Measurements from ENCODE around the gene USP2. TPM values are rescaled to one million over a fixed set of nuclear protein-coding genes. Genes with fewer than 3 reads are reported as not detected.
"Not testable (repeated sequence)": the region's sequence is repeated elsewhere in the genome, so short reads cannot be mapped to it uniquely, and the experiment has no call there.

USP2 gene
- total and polyA plus RNA-seq, 4 experiments from 2014 or later: 0.17 to 0.22 (median 0.21) TPM; not detected in 1

GRCh38 chr11:119410501-119410900 is 29.0 kb upstream of the USP2 start:
- H3K4me3 Mint-ChIP-seq: no peak overlapping the region
- H3K27me3 ChIP-seq (ENCODE audit: insufficient read depth, low read length): no peaks in the 10 kb centered on the region
- H3K27ac Mint-ChIP-seq: no peak overlapping the region
- no peak overlapping the region for H3K27ac ChIP-seq (ENCODE audit: low read depth, low read length)
- peaks cover 0 to 7% (median 3%) of the 10 kb centered on the region in 8 donors for H3K9me3 Mint-ChIP-seq
- intact Hi-C loops (cut with micrococcal nuclease): no loop called here
- peaks cover 0 to 3% of the 10 kb centered on the region in 2 donors for H3K27me3 Mint-ChIP-seq
- no peaks in the 10 kb centered on the region for H3K4me1 ChIP-seq (ENCODE audit: insufficient read depth, low read length)
- no peaks in the 10 kb centered on the region for H3K9me3 ChIP-seq (ENCODE audit: control insufficient read depth in 1 of 2, low read length in 2 of 2)
- H3K36me3 ChIP-seq (ENCODE audit: insufficient read depth, low read length): no peaks in the 10 kb centered on the region
- no peak for DNase-seq
- H3K36me3 Mint-ChIP-seq: no peaks in the 10 kb centered on the region
- H3K4me1 Mint-ChIP-seq: no peaks in the 10 kb centered on the region
- ChIA-PET CTCF (ENCODE audit: partially characterized antibody) (interaction anchor here (1.4 kb wide), 1 partner anchor 54 kb away, joined by 4 read pairs; no protein-coding TSS in a partner anchor), POLR2A (ENCODE audit: partially characterized antibody) (no interaction called here)
- no peak overlapping the region for H3K4me3 ChIP-seq (ENCODE audit: low read length in 2 of 2)

- H3K27me3 ChIP-seq (ENCODE audit: insufficient read depth, low read length): no peaks in the 10 kb centered on the region
- ChIA-PET CTCF (ENCODE audit: partially characterized antibody) (interaction anchor here (1.4 kb wide), 1 partner anchor 54 kb away, joined by 4 read pairs; no protein-coding TSS in a partner anchor), POLR2A (ENCODE audit: partially characterized antibody) (no interaction called here)
- no peaks in the 10 kb centered on the region for H3K36me3 Mint-ChIP-seq
- H3K4me3 ChIP-seq (ENCODE audit: low read length in 2 of 2): no peak overlapping the region
- no peak overlapping the region for H3K27ac Mint-ChIP-seq
- peaks cover 0 to 7% (median 3%) of the 10 kb centered on the region in 8 donors for H3K9me3 Mint-ChIP-seq
- no peak for DNase-seq
- no peaks in the 10 kb centered on the region for H3K9me3 ChIP-seq (ENCODE audit: control insufficient read depth in 1 of 2, low read length in 2 of 2)
- no peaks in the 10 kb centered on the region for H3K36me3 ChIP-seq (ENCODE audit: insufficient read depth, low read length)
- H3K4me1 ChIP-seq (ENCODE audit: insufficient read depth, low read length): no peaks in the 10 kb centered on the region
- H3K4me1 Mint-ChIP-seq: no peaks in the 10 kb centered on the region
- intact Hi-C loops (cut with micrococcal nuclease): no loop called here
- H3K27me3 Mint-ChIP-seq: peaks cover 0 to 3% of the 10 kb centered on the region in 2 donors
- no peak overlapping the region for H3K27ac ChIP-seq (ENCODE audit: low read depth, low read length)
- no peak overlapping the region for H3K4me3 Mint-ChIP-seq
Observed at GRCh38 chr11:119409731-119410130, 28.2 kb upstream of the USP2 start.

GRCh38 chr11:119406005-119406404 is 24.5 kb upstream of the USP2 start:
- no peaks in the 10 kb centered on the region for H3K27me3 ChIP-seq (ENCODE audit: insufficient read depth, low read length)
- ChIA-PET POLR2A (ENCODE audit: partially characterized antibody) (no interaction called here), CTCF (ENCODE audit: partially characterized antibody) (no interaction called here)
- Mint-ChIP-seq H3K27me3 (peaks cover 4 to 7% of the 10 kb centered on the region in 2 donors), H3K4me1 (no peaks in the 10 kb centered on the region), H3K9me3 (peaks cover 0 to 13% (median 5%) of the 10 kb centered on the region in 8 donors), H3K4me3 (no peak overlapping the region), H3K27ac (no peak overlapping the region), H3K36me3 (no peaks in the 10 kb centered on the region)
- H3K36me3 ChIP-seq (ENCODE audit: insufficient read depth, low read length): no peaks in the 10 kb centered on the region
- no peaks in the 10 kb centered on the region for H3K4me1 ChIP-seq (ENCODE audit: insufficient read depth, low read length)
- intact Hi-C loops (cut with micrococcal nuclease): no loop called here
- H3K9me3 ChIP-seq (ENCODE audit: control insufficient read depth in 1 of 2, low read length in 2 of 2): peaks cover 0 to 4% of the 10 kb centered on the region in 2 donors
- no peak for DNase-seq
- H3K4me3 ChIP-seq (ENCODE audit: low read length in 2 of 2): no peak overlapping the region
- H3K27ac ChIP-seq (ENCODE audit: low read depth, low read length): no peak overlapping the region

- H3K4me1 ChIP-seq (ENCODE audit: insufficient read depth, low read length); intact Hi-C loops (cut with micrococcal nuclease); H3K36me3 Mint-ChIP-seq; H3K27ac ChIP-seq (ENCODE audit: low read depth, low read length); H3K27me3 ChIP-seq (ENCODE audit: insufficient read depth, low read length); H3K4me3 Mint-ChIP-seq; CTCF ChIA-PET (ENCODE audit: partially characterized antibody); DNase-seq; H3K9me3 ChIP-seq (ENCODE audit: control insufficient read depth in 1 of 2, low read length in 2 of 2); H3K27me3 Mint-ChIP-seq; H3K36me3 ChIP-seq (ENCODE audit: insufficient read depth, low read length); POLR2A ChIA-PET (ENCODE audit: partially characterized antibody); H3K27ac Mint-ChIP-seq; H3K4me3 ChIP-seq (ENCODE audit: low read length in 2 of 2); H3K4me1 Mint-ChIP-seq: not testable (repeated sequence)
- peaks cover 0 to 19% (median 11%) of the 10 kb centered on the region in 8 donors for H3K9me3 Mint-ChIP-seq
Observed at GRCh38 chr11:119405448-119405847, 24.0 kb upstream of the USP2 start.

GRCh38 chr11:119404872-119405271 is 23.4 kb upstream of the USP2 start:
- no peak for DNase-seq
- ChIA-PET POLR2A (ENCODE audit: partially characterized antibody) (no interaction called here), CTCF (ENCODE audit: partially characterized antibody) (no interaction called here)
- Histone ChIP-seq H3K4me1 (ENCODE audit: insufficient read depth, low read length) (no peaks in the 10 kb centered on the region), H3K4me3 (ENCODE audit: low read length in 2 of 2) (no peak overlapping the region), H3K27me3 (ENCODE audit: insufficient read depth, low read length) (no peaks in the 10 kb centered on the region), H3K36me3 (ENCODE audit: insufficient read depth, low read length) (no peaks in the 10 kb centered on the region), H3K27ac (ENCODE audit: low read depth, low read length) (no peak overlapping the region), H3K9me3 (ENCODE audit: control insufficient read depth in 1 of 2, low read length in 2 of 2) (peaks cover 0 to 7% of the 10 kb centered on the region in 2 donors)
- H3K36me3 Mint-ChIP-seq: peaks cover 0 to 1% of the 10 kb centered on the region in 2 donors
- H3K9me3 Mint-ChIP-seq: peaks cover 0 to 25% (median 15%) of the 10 kb centered on the region in 8 donors
- no peak overlapping the region for H3K4me3 Mint-ChIP-seq
- no peaks in the 10 kb centered on the region for H3K4me1 Mint-ChIP-seq
- peaks cover 6 to 11% of the 10 kb centered on the region in 2 donors for H3K27me3 Mint-ChIP-seq
- intact Hi-C loops (cut with micrococcal nuclease): no loop called here
- no peak overlapping the region for H3K27ac Mint-ChIP-seq

- DNase-seq: no peak
- Histone ChIP-seq H3K27ac (ENCODE audit: low read depth, low read length) (no peak overlapping the region), H3K4me1 (ENCODE audit: insufficient read depth, low read length) (no peaks in the 10 kb centered on the region), H3K9me3 (ENCODE audit: control insufficient read depth in 1 of 2, low read length in 2 of 2) (peaks cover 0 to 7% of the 10 kb centered on the region in 2 donors), H3K36me3 (ENCODE audit: insufficient read depth, low read length) (no peaks in the 10 kb centered on the region), H3K4me3 (ENCODE audit: low read length in 2 of 2) (no peak overlapping the region), H3K27me3 (ENCODE audit: insufficient read depth, low read length) (no peaks in the 10 kb centered on the region)
- intact Hi-C loops (cut with micrococcal nuclease): no loop called here
- ChIA-PET POLR2A (ENCODE audit: partially characterized antibody) (no interaction called here), CTCF (ENCODE audit: partially characterized antibody) (interaction anchor here (0.7 kb wide), 1 partner anchor 65 kb away, joined by 3 read pairs; no protein-coding TSS in a partner anchor)
- Mint-ChIP-seq H3K27me3 (peaks cover 7 to 20% of the 10 kb centered on the region in 2 donors), H3K4me1 (no peaks in the 10 kb centered on the region), H3K36me3 (peaks cover 1 to 2% of the 10 kb centered on the region in 2 donors), H3K27ac (no peak overlapping the region), H3K9me3 (peaks cover 2 to 42% (median 31%) of the 10 kb centered on the region in 8 donors), H3K4me3 (no peak overlapping the region)
Observed at GRCh38 chr11:119403021-119403420, 21.5 kb upstream of the USP2 start.

GRCh38 chr11:119402470-119402869 is 21.0 kb upstream of the USP2 start:
- ChIA-PET POLR2A (ENCODE audit: partially characterized antibody) (no interaction called here), CTCF (ENCODE audit: partially characterized antibody) (no interaction called here)
- intact Hi-C loops (cut with micrococcal nuclease): no loop called here

More at GRCh38 chr11:119402470-119402869, 21.0 kb upstream of the USP2 start:
- Mint-ChIP-seq H3K27me3 (peaks cover 7 to 20% of the 10 kb centered on the region in 2 donors), H3K4me1 (no peaks in the 10 kb centered on the region), H3K36me3 (peaks cover 1 to 6% of the 10 kb centered on the region in 2 donors), H3K9me3 (peaks cover 2 to 48% (median 37%) of the 10 kb centered on the region in 8 donors), H3K27ac (no peak overlapping the region), H3K4me3 (no peak overlapping the region)
- DNase-seq: no peak
- no peaks in the 10 kb centered on the region for H3K4me1 ChIP-seq (ENCODE audit: insufficient read depth, low read length)
- H3K36me3 ChIP-seq (ENCODE audit: insufficient read depth, low read length): no peaks in the 10 kb centered on the region
- peaks cover 0 to 7% of the 10 kb centered on the region in 2 donors for H3K9me3 ChIP-seq (ENCODE audit: control insufficient read depth in 1 of 2, low read length in 2 of 2)
- H3K27me3 ChIP-seq (ENCODE audit: insufficient read depth, low read length): no peaks in the 10 kb centered on the region
- no peak overlapping the region for H3K27ac ChIP-seq (ENCODE audit: low read depth, low read length)
- H3K4me3 ChIP-seq (ENCODE audit: low read length in 2 of 2): no peak overlapping the region

Measured in CD4-positive, alpha-beta memory T cell (primary cell).